Fibroblast of skin of abdomen (primary cell): ENCODE measurements around the gene STARD5.
A peak's percentile ranks its signal among the peaks of the same experiment; 100 is the strongest.

Experiments used
- DNase-seq: peaks from one replicate; pipeline ENCODE4 v3.0.0-alpha.2; 2013

STARD5 gene

GRCh38 chr15:81337241-81337640 is 13.3 kb upstream of the STARD5 start:
- DNase-seq: no peak

GRCh38 chr15:81336568-81336967 is 12.6 kb upstream of the STARD5 start:
- DNase-seq: peak; percentile 33

GRCh38 chr15:81335631-81336030 is 11.7 kb upstream of the STARD5 start:
- DNase-seq: no peak

GRCh38 chr15:81334768-81335435 is 11.0 kb upstream of the STARD5 start:
- no peak for DNase-seq

GRCh38 chr15:81333363-81333762 is 9.4 kb upstream of the STARD5 start:
- no peak for DNase-seq

GRCh38 chr15:81332326-81332725 is 8.4 kb upstream of the STARD5 start:
- no peak for DNase-seq

GRCh38 chr15:81331600-81331999 is 7.7 kb upstream of the STARD5 start:
- no peak for DNase-seq

- peak; percentile 22 for DNase-seq
These were observed 7.2 kb upstream of the STARD5 start for GRCh38 chr15:81331141-81331540.

GRCh38 chr15:81330366-81331090 is 6.6 kb upstream of the STARD5 start:
- no peak for DNase-seq

GRCh38 chr15:81329446-81329845 is 5.5 kb upstream of the STARD5 start:
- DNase-seq: no peak

GRCh38 chr15:81327516-81327915 is 3.6 kb upstream of the STARD5 start:
- DNase-seq: peak; percentile 89

GRCh38 chr15:81326466-81327212 is 2.7 kb upstream of the STARD5 start:
- DNase-seq: no peak

- no peak for DNase-seq
These were observed 390 bp downstream of the STARD5 start for GRCh38 chr15:81323559-81323943.

GRCh38 chr15:81322676-81323253 is 1.2 kb downstream of the STARD5 start:
- no peak for DNase-seq

GRCh38 chr15:81321667-81322066 is 2.3 kb downstream of the STARD5 start:
- DNase-seq: no peak

- DNase-seq: no peak
These were observed 6.3 kb downstream of the STARD5 start for GRCh38 chr15:81317642-81318017.

- DNase-seq: no peak
These were observed 7.7 kb downstream of the STARD5 start for GRCh38 chr15:81316267-81316666.

- no peak for DNase-seq
These were observed 8.3 kb downstream of the STARD5 start for GRCh38 chr15:81315452-81316175.

- DNase-seq: no peak
These were observed 9.6 kb downstream of the STARD5 start for GRCh38 chr15:81314378-81314777.

GRCh38 chr15:81313686-81314085 is 10.3 kb downstream of the STARD5 start:
- DNase-seq: no peak

- DNase-seq: peak; percentile 96
These were observed 11.0 kb downstream of the STARD5 start for GRCh38 chr15:81312790-81313543.
